NCI-H345 (cell line): ENCODE results near the gene CHRM4.
"Not testable (repeated sequence)": the region's sequence is repeated elsewhere in the genome, so short reads cannot be mapped to it uniquely, and the experiment has no call there.

ENCODE experiments used
- DNase-seq: peaks from one replicate; lab custom pipeline; 2025; lab: John Stamatoyannopoulos, UW

CHRM4 gene

DNA sequence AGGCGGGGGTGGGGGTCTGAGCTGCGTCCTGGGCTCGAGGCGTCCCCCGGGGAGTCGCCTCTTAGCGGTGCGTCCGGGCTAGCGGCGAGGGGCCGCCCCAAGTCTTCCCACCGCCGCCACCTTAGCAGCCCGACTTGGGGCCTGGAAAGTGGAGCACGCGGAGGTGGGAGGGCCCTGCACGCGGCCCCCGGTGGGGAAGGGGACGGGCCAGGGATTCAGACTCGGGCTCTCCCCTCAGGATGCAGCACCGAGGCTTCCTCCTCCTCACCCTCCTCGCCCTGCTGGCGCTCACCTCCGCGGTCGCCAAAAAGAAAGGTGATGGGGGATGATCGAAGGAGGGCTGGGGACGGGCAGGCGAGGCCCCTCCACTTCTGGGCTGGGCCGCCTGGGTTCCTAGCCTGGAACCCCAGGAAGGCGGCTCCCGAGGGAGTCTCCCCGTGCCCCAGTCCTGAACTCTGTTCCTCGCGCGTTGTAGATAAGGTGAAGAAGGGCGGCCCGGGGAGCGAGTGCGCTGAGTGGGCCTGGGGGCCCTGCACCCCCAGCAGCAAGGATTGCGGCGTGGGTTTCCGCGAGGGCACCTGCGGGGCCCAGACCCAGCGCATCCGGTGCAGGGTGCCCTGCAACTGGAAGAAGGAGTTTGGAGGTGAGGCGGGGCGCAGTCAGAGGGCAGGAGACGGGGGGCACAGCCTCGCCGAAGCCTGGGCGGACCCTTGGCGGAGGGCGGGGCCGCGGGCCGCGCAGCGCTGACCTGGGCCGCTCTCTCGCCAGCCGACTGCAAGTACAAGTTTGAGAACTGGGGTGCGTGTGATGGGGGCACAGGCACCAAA is 9.5 kb downstream of the CHRM4 start:
- DNase-seq, result peak; percentile 47

DNA sequence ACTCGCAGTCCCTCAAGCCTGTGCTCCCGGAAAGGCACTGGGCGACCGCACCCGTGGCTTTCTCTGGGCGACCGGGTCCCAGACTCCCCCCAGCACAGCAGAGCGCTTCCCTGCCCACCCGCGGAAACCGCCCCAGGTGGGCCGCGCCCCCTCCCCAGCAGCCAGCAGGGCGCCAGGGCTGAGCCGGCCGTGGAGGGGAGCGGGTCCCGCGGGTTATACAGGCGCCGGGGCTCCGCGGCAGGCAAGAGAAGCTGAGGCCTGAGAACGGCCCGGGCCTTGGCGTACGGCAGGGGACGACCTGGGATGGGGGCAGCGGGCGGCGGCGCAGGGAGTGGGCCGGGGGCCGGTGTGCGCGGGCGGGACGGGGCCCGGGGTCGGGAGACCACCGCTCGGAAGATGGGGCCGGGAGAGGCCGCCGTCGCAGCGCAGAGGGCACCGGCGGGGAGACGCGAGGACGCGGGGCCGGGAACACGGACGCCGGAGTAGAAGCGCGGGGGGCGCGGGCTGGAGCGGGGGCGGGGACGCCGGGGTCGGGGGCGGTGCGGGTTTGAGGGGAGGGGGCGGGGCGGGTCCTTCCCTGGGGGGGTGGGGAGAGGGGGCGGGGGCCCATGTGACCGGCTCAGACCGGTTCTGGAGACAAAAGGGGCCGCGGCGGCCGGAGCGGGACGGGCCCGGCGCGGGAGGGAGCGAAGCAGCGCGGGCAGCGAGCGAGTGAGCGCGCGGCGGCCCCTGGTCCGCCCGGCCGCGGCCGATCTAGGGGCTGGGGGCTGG is 10.3 kb downstream of the CHRM4 start, which contains the start of gene MDK:
TSS of gene MDK (plus strand) at position 622 of the 771 bp plus-strand sequence. CDS start 389 bp downstream, outside the sequence.
- peak; percentile 58 for DNase-seq

- peak; percentile 65 for DNase-seq
Observed at GRCh38 chr11:46380340-46381047, 11.1 kb downstream of the CHRM4 start.

GRCh38 chr11:46379482-46380293 is 11.9 kb downstream of the CHRM4 start:
- not testable (repeated sequence) for DNase-seq

- no peak for DNase-seq
Observed at GRCh38 chr11:46378811-46379481, 12.6 kb downstream of the CHRM4 start.

DNA sequence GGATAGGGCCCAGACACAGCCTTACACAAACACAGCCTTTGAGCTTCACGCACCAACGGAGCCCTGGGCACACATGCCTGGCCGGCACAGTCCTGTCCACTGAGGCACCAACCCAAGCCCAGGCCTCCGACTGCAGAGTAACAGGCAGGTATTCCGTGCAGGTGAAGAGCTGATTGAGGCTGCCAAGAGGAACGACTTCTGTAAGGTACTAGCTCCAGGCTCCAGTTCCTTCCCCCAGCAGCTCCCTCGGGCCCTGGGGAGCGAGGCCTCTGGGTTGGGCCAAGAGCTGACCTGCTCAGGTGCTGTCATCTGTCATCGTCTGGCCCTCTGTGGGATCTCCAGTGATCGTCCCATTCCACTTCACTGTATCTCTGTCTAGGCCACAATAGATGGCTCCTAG is 13.3 kb downstream of the CHRM4 start:
- no peak for DNase-seq

DNA sequence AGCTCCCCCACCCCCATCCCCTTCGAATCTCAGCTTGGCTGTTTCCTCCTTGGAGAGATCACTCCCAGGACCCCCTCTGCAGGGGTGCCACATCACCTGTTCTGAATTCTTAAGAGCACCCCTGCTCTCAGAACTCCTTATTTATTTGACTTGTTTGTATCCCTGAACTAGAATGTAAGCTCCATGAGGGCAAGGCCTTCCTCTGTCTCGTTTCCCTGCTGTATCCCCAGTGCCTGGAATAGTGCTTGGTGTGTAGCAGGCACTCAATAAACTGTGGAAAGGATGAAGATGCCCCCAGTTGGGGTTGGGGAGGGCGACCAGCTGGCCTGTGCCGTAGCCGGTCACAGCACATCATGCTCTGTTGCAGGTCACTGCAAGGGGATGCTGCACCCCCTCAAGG is 13.7 kb downstream of the CHRM4 start:
- DNase-seq, result no peak

DNA sequence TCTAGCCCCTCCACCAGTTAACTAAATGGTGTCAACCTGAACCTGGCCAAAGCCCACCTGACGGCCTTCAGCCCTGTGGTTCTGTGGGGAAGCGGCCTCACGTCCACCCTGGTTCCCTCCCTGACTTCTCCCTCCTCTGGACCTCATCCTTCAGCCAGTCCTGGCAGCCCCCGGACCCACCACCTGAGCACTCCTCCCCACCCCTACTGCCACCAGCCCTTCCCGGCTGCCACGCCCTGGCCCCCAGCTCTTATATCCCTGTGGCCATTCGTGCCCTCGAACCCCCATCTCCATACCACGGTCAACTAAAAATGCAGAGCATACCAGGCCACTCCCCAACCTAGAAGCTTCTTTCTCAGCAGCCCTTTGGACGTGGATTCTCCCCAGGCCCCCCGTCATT is 14.3 kb downstream of the CHRM4 start:
- DNase-seq, result no peak

- DNase-seq, result no peak
Observed at GRCh38 chr11:46376258-46377050, 15.1 kb downstream of the CHRM4 start.

DNA sequence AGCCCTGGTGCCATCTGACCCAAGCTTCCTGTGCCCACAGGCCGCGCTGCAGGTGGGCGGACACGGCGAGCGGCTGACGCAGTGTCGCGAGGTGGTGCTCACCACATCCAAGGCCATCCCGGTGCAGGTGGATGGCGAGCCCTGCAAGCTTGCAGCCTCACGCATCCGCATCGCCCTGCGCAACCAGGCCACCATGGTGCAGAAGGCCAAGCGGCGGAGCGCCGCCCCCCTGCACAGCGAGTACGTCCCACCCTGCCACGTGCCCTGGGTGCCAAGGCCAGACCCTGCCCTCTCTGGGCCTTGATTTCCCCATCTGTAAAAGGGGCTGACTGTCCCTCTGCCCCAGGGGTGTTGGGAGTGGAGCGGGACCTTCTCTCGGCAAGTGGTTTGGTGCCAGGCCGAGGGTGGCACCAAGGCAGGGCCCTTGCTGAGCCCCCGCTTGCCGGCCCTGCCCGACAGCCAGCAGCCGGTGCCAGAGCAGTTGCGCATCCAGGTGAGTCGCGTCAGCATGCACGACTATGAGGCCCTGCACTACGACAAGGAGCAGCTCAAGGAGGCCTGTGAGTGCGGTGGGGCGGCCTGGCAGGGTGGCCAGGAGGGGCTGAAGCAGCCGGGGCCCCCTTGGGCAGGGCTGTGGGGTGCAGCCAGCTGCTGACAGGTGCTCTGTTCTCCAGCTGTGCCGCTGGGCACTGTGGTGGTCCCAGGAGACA is 16.0 kb downstream of the CHRM4 start:
- DNase-seq, result no peak

- DNase-seq, result no peak
Observed at GRCh38 chr11:46374815-46375214, 16.8 kb downstream of the CHRM4 start.

- DNase-seq, result no peak
Observed at GRCh38 chr11:46373787-46374740, 17.5 kb downstream of the CHRM4 start.

DNA sequence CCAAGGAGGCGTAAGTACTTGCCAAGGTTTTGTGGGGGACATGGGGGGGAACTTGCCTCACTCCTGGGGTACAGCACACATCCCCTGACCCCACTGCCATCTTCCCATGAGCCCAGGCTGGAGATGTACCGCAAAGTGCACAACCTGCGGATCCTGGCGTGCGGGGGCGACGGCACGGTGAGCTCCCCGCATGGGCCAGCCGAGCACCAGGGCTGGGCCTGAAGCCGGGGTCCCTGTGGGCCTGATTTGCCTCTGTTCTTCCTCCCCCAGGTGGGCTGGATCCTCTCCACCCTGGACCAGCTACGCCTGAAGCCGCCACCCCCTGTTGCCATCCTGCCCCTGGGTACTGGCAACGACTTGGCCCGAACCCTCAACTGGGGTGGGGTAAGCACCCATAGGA is 19.1 kb downstream of the CHRM4 start:
- DNase-seq, result not testable (repeated sequence)

GRCh38 chr11:46372086-46372485 is 19.5 kb downstream of the CHRM4 start:
- DNase-seq, result no peak

DNA sequence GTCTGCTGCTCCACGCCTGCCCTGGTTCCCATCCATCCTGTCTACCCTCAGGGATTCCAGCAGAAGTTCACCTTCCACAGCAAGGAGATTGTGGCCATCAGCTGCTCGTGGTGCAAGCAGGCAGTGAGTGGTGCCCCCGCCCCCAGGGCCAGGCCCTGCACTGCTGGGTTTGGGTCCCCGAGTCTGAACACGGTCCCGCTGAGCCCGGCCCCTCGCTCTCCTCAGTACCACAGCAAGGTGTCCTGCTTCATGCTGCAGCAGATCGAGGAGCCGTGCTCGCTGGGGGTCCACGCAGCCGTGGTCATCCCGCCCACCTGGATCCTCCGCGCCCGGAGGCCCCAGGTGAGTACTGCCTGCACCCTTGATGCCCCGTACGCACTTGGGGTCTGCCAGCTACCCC is 20.3 kb downstream of the CHRM4 start:
- not testable (repeated sequence) for DNase-seq

GRCh38 chr11:46370253-46370652 is 21.3 kb downstream of the CHRM4 start:
- DNase-seq, result no peak

DNA sequence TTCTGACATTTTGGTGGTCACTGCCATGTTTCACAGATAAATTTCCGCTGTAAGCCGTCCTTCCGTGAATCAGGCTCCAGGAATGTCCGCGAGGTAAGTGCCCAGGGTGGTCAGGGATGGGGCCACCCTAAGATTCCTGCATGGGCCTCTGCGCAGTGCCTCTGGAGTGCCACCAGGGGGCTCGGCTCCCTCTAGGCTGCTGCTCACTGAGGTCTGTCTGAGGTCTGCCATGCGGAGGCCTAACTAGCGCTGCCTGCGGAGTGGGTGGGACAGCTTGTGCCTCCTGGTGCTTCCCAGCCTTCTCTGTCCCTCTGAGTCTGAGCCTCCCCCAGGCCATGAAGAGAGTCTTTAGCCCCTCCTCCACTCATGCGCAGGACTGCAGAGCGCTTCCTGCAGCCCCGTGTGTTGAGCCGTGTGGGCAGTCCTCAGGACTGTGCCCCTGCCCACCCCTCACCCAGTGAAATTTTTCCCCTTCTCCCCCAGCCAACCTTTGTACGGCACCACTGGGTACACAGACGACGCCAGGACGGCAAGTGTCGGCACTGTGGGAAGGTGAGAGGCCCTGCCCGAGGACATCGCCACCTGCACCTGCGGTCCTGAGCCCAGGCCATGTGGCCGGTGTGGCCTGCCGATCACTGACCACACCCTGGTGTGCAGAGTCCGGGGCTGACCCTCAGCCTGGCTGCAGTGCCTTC is 22.0 kb downstream of the CHRM4 start:
- peak; percentile 33 for DNase-seq

DNA sequence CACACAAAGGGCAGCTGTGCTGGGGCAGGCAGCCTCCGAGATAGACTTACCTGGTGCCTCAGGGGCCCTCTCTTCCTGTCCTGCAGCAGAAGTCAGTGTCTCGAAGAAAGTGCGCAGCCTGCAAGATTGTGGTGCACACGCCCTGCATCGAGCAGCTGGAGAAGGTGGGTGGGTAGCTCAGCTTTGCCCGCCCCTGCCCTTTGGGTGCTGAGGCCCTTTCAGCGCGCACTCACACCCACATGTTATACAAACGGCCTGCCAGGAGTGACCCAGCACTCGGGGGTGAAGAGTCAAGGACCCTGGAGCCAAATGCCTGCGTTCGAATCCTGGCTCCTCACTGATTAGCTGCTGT is 23.7 kb downstream of the CHRM4 start:
- DNase-seq, result no peak
